ENCODE data around the gene MED31. TPM values are rescaled to one million over a fixed set of nuclear protein-coding genes. Genes with fewer than 3 reads are reported as not detected.

MED31 gene
- 27.3 and 29.7 TPM in 2 replicates for polyA plus RNA-seq
- 11.3 and 14.1 TPM in 2 replicates for polyA minus RNA-seq

DNA sequence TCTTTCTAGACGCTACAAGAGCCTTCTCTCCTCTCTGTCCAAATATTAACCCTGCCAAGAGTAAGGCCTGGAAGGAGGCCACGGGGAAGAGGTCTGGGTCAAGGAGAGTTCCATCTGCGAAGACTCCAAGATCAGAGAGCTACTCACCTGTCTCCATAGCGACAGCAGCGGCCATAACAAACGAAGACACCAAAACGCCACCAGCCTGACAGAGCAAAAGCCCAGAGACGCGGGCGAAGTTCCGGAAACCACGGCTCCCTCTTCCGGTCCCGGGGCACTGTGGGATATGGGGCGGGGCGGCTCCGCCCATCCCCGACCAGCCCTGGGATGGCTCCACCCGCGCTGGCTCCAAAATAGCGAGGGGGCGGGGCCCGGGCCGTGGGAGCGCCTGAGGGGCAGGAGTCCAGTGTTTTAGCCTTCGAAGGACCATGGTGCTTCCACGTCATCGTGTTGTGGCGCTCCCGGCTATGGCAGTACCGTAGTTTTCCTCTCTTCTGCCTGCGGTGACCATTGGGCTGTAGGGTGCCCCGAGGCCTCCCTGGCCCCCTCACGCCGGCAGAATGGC lies at the start of gene MED31, which contains the start of gene C17orf100:
MED31 (minus strand) TSS at position 252 of the 565 bp plus-strand sequence; CDS start at position 175, 77 bp downstream.
C17orf100 (plus strand) TSS at position 409 of the 565 bp plus-strand sequence; CDS start at position 561, 152 bp downstream.
- Histone ChIP-seq H3K9me2 (ENCODE audit: insufficient read depth, low read length) (no peaks in the 10 kb centered on the region), H3K9ac (ENCODE audit: low read length) (peak within 1 kb of the TSS; percentile 74), H2AFZ (ENCODE audit: low read depth, low read length) (peak within 1 kb of the TSS; percentile 51), H4K20me1 (ENCODE audit: insufficient read depth) (no peaks in the 10 kb centered on the region), H3K4me2 (ENCODE audit: low read length) (peak within 1 kb of the TSS; percentile 96), H3K9me3 (ENCODE audit: low read length) (no peaks in the 10 kb centered on the region), H3K4me3 (ENCODE audit: low read length) (peak within 1 kb of the TSS; percentile 71), H3F3A (ENCODE audit: insufficient read depth, low read length, poor library complexity, severe bottlenecking) (no peaks in the 10 kb centered on the region), H3K79me2 (replicated peaks; ENCODE audit: insufficient read depth, low read length) (peaks cover 30% of the 10 kb centered on the region), H3K36me3 (ENCODE audit: insufficient read depth, low read length) (no peaks in the 10 kb centered on the region), H3K27ac (ENCODE audit: low read length) (peak within 1 kb of the TSS; percentile 81), H3K27me3 (ENCODE audit: insufficient read depth, low read depth, low read length) (peaks cover 29% of the 10 kb centered on the region)
- TF ChIP-seq MXI1 (conservative IDR thresholded peaks at IDR 0.05; ENCODE audit: poor library complexity, severe bottlenecking) (peak; percentile 57), EP300 (conservative IDR thresholded peaks at IDR 0.05; ENCODE audit: poor library complexity, severe bottlenecking) (peak; percentile 58), POLR2AphosphoS5 (IDR thresholded peaks at IDR 0.05) (peak; percentile 91), SMC3 (conservative IDR thresholded peaks at IDR 0.05; ENCODE audit: poor library complexity) (no peak)

DNA sequence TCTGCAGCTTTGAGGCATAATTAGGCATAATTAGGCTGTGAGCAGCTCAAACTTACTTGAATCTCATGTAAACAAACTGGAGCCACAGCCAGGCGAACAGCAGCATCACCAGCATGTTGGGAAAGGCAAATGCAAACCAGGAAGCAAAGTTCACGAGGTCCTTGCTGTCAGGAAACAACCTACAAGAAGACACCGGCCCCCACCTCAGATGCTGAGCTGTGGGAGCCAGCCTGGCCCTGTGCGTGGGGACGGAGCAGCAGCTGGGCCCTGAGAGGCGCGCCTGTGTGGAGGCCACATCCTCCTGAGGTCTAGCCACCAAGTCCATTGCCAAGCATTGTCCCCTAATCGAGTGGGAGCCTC lies 49.5 kb upstream of the MED31 start:
- H4K20me1 ChIP-seq (ENCODE audit: insufficient read depth) = no peaks in the 10 kb centered on the region
- TF ChIP-seq RAD21 (conservative IDR thresholded peaks at IDR 0.05) (no peak), EZH2 (IDR thresholded peaks at IDR 0.05; ENCODE audit: borderline replicate concordance, insufficient read depth, low read length, poor library complexity, severe bottlenecking) (no peak), MXI1 (conservative IDR thresholded peaks at IDR 0.05; ENCODE audit: poor library complexity, severe bottlenecking) (no peak), EP300 (conservative IDR thresholded peaks at IDR 0.05; ENCODE audit: poor library complexity, severe bottlenecking) (no peak), SMC3 (conservative IDR thresholded peaks at IDR 0.05; ENCODE audit: poor library complexity) (no peak), TAF1 (IDR thresholded peaks at IDR 0.05; ENCODE audit: low read depth) (no peak), POLR2AphosphoS5 (IDR thresholded peaks at IDR 0.05) (no peak)
- TF ChIP-seq, protein P1, sequence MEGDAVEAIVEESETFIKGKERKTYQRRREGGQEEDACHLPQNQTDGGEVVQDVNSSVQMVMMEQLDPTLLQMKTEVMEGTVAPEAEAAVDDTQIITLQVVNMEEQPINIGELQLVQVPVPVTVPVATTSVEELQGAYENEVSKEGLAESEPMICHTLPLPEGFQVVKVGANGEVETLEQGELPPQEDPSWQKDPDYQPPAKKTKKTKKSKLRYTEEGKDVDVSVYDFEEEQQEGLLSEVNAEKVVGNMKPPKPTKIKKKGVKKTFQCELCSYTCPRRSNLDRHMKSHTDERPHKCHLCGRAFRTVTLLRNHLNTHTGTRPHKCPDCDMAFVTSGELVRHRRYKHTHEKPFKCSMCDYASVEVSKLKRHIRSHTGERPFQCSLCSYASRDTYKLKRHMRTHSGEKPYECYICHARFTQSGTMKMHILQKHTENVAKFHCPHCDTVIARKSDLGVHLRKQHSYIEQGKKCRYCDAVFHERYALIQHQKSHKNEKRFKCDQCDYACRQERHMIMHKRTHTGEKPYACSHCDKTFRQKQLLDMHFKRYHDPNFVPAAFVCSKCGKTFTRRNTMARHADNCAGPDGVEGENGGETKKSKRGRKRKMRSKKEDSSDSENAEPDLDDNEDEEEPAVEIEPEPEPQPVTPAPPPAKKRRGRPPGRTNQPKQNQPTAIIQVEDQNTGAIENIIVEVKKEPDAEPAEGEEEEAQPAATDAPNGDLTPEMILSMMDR (IDR thresholded peaks at IDR 0.05; ENCODE audit: poor library complexity, severe bottlenecking) = no peak
- TF ChIP-seq, protein P2, sequence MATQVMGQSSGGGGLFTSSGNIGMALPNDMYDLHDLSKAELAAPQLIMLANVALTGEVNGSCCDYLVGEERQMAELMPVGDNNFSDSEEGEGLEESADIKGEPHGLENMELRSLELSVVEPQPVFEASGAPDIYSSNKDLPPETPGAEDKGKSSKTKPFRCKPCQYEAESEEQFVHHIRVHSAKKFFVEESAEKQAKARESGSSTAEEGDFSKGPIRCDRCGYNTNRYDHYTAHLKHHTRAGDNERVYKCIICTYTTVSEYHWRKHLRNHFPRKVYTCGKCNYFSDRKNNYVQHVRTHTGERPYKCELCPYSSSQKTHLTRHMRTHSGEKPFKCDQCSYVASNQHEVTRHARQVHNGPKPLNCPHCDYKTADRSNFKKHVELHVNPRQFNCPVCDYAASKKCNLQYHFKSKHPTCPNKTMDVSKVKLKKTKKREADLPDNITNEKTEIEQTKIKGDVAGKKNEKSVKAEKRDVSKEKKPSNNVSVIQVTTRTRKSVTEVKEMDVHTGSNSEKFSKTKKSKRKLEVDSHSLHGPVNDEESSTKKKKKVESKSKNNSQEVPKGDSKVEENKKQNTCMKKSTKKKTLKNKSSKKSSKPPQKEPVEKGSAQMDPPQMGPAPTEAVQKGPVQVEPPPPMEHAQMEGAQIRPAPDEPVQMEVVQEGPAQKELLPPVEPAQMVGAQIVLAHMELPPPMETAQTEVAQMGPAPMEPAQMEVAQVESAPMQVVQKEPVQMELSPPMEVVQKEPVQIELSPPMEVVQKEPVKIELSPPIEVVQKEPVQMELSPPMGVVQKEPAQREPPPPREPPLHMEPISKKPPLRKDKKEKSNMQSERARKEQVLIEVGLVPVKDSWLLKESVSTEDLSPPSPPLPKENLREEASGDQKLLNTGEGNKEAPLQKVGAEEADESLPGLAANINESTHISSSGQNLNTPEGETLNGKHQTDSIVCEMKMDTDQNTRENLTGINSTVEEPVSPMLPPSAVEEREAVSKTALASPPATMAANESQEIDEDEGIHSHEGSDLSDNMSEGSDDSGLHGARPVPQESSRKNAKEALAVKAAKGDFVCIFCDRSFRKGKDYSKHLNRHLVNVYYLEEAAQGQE (IDR thresholded peaks at IDR 0.05; ENCODE audit: borderline replicate concordance) = no peak
- no peaks in the 10 kb centered on the region for H3K36me3 ChIP-seq (ENCODE audit: insufficient read depth, low read length)
- H2AFZ ChIP-seq (ENCODE audit: low read depth, low read length) = no peak overlapping the region
- no peaks in the 10 kb centered on the region for H3K9me3 ChIP-seq (ENCODE audit: low read length)
- H3K27ac ChIP-seq (ENCODE audit: low read length) = no peak overlapping the region
- no peaks in the 10 kb centered on the region for H3K79me2 ChIP-seq (replicated peaks; ENCODE audit: insufficient read depth, low read length)
- H3K9ac ChIP-seq (ENCODE audit: low read length) = no peak overlapping the region
- no peaks in the 10 kb centered on the region for H3K9me2 ChIP-seq (ENCODE audit: insufficient read depth, low read length)
- no peak overlapping the region for H3K4me3 ChIP-seq (ENCODE audit: low read length)
- no peak overlapping the region for H3K4me2 ChIP-seq (ENCODE audit: low read length)
- no peaks in the 10 kb centered on the region for H3F3A ChIP-seq (ENCODE audit: insufficient read depth, low read length, poor library complexity, severe bottlenecking)
- no peaks in the 10 kb centered on the region for H3K27me3 ChIP-seq (ENCODE audit: insufficient read depth, low read depth, low read length)

Data from neural cell (in vitro differentiated cells).